ENCODE measurements around the gene MORN3. TPM values are rescaled to one million over a fixed set of nuclear protein-coding genes. Genes with fewer than 3 reads are reported as not detected.
"Not testable (repeated sequence)": the region's sequence is repeated elsewhere in the genome, so short reads cannot be mapped to it uniquely, and the experiment has no call there.

Gene MORN3
- total RNA-seq, 6 experiments from 2014 or later, result 0.14 to 0.40 (median 0.23) TPM; not detected in 1

- H3K4me3 Mint-ChIP-seq, result no peak overlapping the region
- TF ChIP-seq, protein P1, sequence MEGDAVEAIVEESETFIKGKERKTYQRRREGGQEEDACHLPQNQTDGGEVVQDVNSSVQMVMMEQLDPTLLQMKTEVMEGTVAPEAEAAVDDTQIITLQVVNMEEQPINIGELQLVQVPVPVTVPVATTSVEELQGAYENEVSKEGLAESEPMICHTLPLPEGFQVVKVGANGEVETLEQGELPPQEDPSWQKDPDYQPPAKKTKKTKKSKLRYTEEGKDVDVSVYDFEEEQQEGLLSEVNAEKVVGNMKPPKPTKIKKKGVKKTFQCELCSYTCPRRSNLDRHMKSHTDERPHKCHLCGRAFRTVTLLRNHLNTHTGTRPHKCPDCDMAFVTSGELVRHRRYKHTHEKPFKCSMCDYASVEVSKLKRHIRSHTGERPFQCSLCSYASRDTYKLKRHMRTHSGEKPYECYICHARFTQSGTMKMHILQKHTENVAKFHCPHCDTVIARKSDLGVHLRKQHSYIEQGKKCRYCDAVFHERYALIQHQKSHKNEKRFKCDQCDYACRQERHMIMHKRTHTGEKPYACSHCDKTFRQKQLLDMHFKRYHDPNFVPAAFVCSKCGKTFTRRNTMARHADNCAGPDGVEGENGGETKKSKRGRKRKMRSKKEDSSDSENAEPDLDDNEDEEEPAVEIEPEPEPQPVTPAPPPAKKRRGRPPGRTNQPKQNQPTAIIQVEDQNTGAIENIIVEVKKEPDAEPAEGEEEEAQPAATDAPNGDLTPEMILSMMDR (IDR thresholded peaks at IDR 0.05), result no peak
- peaks cover under 1% of the 10 kb centered on the region; the same call in 1 of the 2 replicates for H3K4me1 Mint-ChIP-seq (ENCODE audit: low read depth)
- no peaks in the 10 kb centered on the region for H3K36me3 Mint-ChIP-seq (ENCODE audit: low read depth)
- no peaks in the 10 kb centered on the region for H3K9me3 Mint-ChIP-seq
- DNase-seq, result no peak
- H3K27ac Mint-ChIP-seq, result no peak overlapping the region
- no peaks in the 10 kb centered on the region for H3K27me3 Mint-ChIP-seq (ENCODE audit: insufficient read depth)
These were observed 9.4 kb upstream of the MORN3 start for GRCh38 chr12:121678716-121679300.

DNA sequence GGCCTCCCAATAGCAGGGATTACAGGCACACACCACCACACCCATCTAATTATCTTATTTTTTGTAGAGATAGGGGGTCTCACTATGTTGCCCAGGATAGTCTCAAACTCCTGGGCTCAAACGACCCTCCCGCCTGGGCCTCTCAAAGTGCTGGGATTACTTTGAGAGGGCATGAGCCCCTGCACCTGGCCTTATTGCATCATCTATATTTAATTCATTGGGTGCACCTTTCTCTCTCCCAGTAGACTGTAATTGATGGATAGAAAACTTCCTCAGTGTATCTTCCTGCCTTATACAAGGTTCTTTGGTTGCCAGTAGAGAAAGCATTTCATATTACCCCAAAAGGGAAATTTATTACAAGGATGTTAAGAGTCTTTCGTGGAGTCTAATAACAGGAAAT is 8.9 kb upstream of the MORN3 start:
- H3K4me3 Mint-ChIP-seq, result no peak overlapping the region
- H3K27ac Mint-ChIP-seq, result no peak overlapping the region
- no peak for DNase-seq
- H3K27me3 Mint-ChIP-seq (ENCODE audit: insufficient read depth), result no peaks in the 10 kb centered on the region
- TF ChIP-seq, protein P1 (IDR thresholded peaks at IDR 0.05), result no peak
- peaks cover 5% of the 10 kb centered on the region for H3K4me1 Mint-ChIP-seq (ENCODE audit: low read depth)
- no peaks in the 10 kb centered on the region for H3K9me3 Mint-ChIP-seq
- no peaks in the 10 kb centered on the region for H3K36me3 Mint-ChIP-seq (ENCODE audit: low read depth)

GRCh38 chr12:121676190-121676589 is 6.7 kb upstream of the MORN3 start:
- no peaks in the 10 kb centered on the region for H3K9me3 Mint-ChIP-seq
- no peak for DNase-seq

DNA sequence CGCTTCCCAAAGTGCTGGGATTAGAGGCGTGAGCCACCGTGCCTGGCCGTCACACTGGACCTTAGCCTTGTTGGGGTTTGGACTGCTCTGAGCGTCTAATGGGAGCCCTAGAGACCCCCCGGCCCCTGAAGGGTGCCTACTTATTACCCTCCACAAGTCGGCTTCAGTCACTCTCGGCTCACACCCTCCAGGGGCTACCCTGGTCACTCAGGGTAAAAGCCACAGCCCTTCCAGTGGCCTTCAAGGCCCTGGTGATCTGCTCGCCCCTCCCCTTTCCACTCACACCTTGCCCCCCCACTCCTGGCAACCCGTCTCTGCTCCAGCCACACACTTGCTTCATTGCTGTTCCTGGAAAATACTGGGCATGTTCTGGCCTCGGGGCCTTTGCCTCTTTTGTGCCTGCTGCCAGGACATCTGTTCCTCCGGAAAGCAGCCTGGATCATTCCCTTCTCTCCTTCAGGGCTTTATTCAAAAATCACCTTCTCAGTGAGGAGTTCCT is 3.6 kb upstream of the MORN3 start:
- peak overlapping the region; percentile 74 for H3K27ac Mint-ChIP-seq
- TF ChIP-seq, protein P1 (IDR thresholded peaks at IDR 0.05), result no peak
- peaks cover 2% of the 10 kb centered on the region; the same call in 1 of the 2 replicates for H3K27me3 Mint-ChIP-seq (ENCODE audit: insufficient read depth)
- no peaks in the 10 kb centered on the region for H3K9me3 Mint-ChIP-seq
- no peak for DNase-seq
- H3K4me3 Mint-ChIP-seq, result peak overlapping the region; percentile 90
- peaks cover 16% of the 10 kb centered on the region for H3K4me1 Mint-ChIP-seq (ENCODE audit: low read depth)
- no peaks in the 10 kb centered on the region for H3K36me3 Mint-ChIP-seq (ENCODE audit: low read depth)

More at GRCh38 chr12:121676190-121676589, 6.7 kb upstream of the MORN3 start:
- TF ChIP-seq, protein P1 (IDR thresholded peaks at IDR 0.05), result no peak
- H3K27ac Mint-ChIP-seq, result no peak overlapping the region
- H3K36me3 Mint-ChIP-seq (ENCODE audit: low read depth), result no peaks in the 10 kb centered on the region
- H3K4me3 Mint-ChIP-seq, result no peak overlapping the region
- H3K27me3 Mint-ChIP-seq (ENCODE audit: insufficient read depth), result peaks cover under 1% of the 10 kb centered on the region; the same call in 1 of the 2 replicates
- peaks cover 16% of the 10 kb centered on the region for H3K4me1 Mint-ChIP-seq (ENCODE audit: low read depth)

DNA sequence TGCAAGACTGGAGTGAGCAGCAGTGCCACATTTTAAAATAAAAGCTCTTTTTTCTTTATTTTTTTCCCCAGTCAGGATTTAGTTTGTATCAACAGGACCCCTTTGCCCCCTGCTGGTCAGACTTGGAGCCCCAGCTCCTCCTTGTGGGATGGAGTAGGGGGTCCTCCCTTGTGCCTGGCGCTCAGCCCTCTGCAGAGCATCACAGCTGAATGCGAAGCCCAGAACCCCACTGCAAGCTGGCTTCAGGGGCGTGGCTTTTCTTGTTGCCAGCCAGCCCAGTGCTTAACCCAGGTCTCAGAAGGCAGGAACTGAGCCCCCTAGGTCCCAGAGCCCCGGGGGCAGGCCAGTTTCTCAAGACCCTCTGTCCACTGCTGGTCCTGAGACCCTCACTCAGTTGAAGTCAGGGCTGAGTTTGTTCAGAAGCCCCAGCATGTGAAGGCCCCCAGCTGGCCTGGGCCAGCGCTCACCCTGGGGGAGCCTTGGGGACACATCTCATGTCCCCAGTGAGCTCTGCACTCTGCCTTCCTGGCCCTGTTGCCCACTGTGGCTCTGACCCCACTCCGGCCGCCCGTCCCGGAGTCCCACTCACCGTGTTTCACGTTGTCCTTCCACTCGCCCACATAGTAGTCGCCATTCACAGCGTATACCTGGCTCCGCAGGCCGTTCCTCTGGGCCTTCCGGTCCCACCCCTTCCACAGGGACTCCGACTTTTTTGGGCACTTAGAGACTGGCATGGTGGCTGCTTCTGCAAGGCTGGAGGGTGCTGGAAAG is 519 bp downstream of the MORN3 start:
- Mint-ChIP-seq H3K27ac (no peak overlapping the region), H3K36me3 (ENCODE audit: low read depth) (no peaks in the 10 kb centered on the region), H3K4me1 (ENCODE audit: low read depth) (peaks cover 16% of the 10 kb centered on the region), H3K4me3 (no peak overlapping the region), H3K27me3 (ENCODE audit: insufficient read depth) (peaks cover 6% of the 10 kb centered on the region), H3K9me3 (no peaks in the 10 kb centered on the region)
- TF ChIP-seq, protein P1 (IDR thresholded peaks at IDR 0.05), result peak; percentile 86
- no peak for DNase-seq

DNA sequence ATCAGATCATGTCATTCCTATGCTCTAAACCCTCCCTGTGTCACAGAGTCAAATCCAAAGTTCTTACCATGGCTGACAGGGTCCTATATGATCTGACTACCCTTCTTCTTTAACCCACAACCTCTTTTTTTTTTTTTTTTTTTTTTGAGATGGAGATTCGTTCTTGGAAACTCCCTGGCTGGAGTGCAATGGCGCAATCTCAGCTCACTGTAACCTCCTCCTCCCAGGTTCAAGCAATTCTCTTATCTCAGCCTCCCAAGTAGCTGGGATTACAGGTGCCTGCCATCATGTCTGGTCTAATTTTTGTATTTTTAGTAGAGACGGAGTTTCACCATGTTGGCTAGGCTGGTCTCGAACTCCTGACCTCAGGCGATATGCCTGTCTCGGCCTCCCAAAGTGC is 2.6 kb downstream of the MORN3 start:
- H3K9me3 Mint-ChIP-seq; H3K27ac Mint-ChIP-seq; H3K27me3 Mint-ChIP-seq (ENCODE audit: insufficient read depth): not testable (repeated sequence)

More for the DNA sequence above, 2.6 kb downstream of the MORN3 start:
- DNase-seq; H3K36me3 Mint-ChIP-seq (ENCODE audit: low read depth); H3K4me3 Mint-ChIP-seq; H3K4me1 Mint-ChIP-seq (ENCODE audit: low read depth): not testable (repeated sequence)

All from HFFc6 (cell line).